Measurements from ENCODE around the gene LMF2.

LMF2 gene

DNA sequence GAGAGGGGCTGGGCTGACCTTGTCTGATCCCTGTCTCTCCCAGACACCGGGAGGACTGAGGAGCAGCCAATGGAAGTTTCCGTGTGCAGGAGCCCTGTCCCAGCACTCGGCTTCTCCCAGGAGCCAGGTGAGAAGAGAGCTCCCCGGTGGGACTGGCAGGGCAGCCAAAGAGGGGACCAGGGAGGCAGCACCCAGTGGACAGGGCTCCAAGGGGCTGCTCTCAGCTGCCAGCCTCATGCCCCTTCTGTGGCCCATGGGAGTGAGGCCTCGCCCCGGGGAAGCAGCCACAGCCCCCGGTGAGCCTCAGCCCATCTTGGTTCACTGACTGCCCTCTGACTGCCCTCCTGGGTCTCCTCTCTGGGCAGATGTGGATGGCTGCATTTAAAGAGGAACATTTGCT is 11.1 kb upstream of the LMF2 start:
- no peak overlapping the region for H3K4me3 ChIP-seq (ENCODE audit: insufficient read depth, low read length, poor library complexity, severe bottlenecking)
- no peaks in the 10 kb centered on the region for H3K9me2 ChIP-seq (replicated peaks; ENCODE audit: insufficient read depth, low read length)
- TF ChIP-seq, protein P1, sequence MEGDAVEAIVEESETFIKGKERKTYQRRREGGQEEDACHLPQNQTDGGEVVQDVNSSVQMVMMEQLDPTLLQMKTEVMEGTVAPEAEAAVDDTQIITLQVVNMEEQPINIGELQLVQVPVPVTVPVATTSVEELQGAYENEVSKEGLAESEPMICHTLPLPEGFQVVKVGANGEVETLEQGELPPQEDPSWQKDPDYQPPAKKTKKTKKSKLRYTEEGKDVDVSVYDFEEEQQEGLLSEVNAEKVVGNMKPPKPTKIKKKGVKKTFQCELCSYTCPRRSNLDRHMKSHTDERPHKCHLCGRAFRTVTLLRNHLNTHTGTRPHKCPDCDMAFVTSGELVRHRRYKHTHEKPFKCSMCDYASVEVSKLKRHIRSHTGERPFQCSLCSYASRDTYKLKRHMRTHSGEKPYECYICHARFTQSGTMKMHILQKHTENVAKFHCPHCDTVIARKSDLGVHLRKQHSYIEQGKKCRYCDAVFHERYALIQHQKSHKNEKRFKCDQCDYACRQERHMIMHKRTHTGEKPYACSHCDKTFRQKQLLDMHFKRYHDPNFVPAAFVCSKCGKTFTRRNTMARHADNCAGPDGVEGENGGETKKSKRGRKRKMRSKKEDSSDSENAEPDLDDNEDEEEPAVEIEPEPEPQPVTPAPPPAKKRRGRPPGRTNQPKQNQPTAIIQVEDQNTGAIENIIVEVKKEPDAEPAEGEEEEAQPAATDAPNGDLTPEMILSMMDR (IDR thresholded peaks at IDR 0.05; ENCODE audit: insufficient read depth, low read length, poor library complexity, severe bottlenecking): no peak
- no peak for TF ChIP-seq EZH2phosphoT487 (conservative IDR thresholded peaks at IDR 0.05; ENCODE audit: low read length)
- H3K79me2 ChIP-seq (ENCODE audit: insufficient read depth, low read length): peaks cover 28% of the 10 kb centered on the region
- no peaks in the 10 kb centered on the region for H3K36me3 ChIP-seq (ENCODE audit: low read length)
- no peaks in the 10 kb centered on the region for H3K9me3 ChIP-seq (ENCODE audit: insufficient read depth, low read length)
- no peak overlapping the region for H3K9ac ChIP-seq (ENCODE audit: low read length)
- H3F3A ChIP-seq (ENCODE audit: insufficient read depth): no peaks in the 10 kb centered on the region
- no peaks in the 10 kb centered on the region for H3K27me3 ChIP-seq (ENCODE audit: low read length)
- H4K20me1 ChIP-seq (ENCODE audit: low read depth, low read length): no peaks in the 10 kb centered on the region
- no peak overlapping the region for H3K27ac ChIP-seq (ENCODE audit: low read depth, low read length)
- H3K4me2 ChIP-seq (ENCODE audit: low read depth, low read length, poor library complexity, severe bottlenecking): no peak overlapping the region
- H2AFZ ChIP-seq (ENCODE audit: low read depth, low read length, severe bottlenecking): no peak overlapping the region

DNA sequence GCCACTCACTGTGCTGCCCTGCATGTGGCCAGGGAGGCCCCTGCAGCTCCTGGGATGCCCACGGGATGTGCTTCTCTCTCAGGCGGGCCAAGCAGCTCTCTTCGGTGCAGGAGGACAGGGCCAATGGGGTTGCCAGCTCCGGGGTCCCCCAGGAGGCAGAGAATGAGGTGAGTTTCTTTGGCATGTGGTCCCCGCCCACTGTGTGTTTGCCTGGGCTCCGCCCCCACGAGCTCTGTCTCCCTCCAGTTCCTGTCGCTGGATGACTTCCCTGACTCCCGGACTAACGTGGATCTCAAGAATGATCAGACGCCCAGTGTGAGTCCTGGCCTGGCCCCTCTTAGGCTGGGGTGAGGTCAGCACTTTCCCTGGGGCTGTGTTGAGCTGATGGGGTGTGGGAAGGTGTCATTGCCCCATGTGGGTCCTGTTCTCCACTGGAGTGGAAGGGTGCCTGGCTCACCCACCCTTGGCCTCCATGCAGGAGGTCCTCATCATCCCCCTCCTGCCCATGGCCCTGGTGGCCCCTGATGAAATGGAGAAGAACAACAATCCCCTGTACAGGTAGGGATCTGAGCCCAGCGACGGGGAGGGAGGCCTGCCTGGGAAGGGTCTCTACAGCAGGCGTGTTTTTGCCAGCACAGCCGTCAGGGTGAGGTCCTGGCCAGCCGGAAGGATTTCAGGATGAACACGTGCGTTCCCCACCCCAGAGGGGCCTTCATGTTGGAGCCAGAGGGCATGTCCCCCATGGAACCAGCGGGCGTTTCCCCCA is 10.2 kb upstream of the LMF2 start:
- Histone ChIP-seq H4K20me1 (ENCODE audit: low read depth, low read length) (no peaks in the 10 kb centered on the region), H3K27me3 (ENCODE audit: low read length) (no peaks in the 10 kb centered on the region), H3K9me2 (replicated peaks; ENCODE audit: insufficient read depth, low read length) (no peaks in the 10 kb centered on the region), H2AFZ (ENCODE audit: low read depth, low read length, severe bottlenecking) (no peak overlapping the region), H3K36me3 (ENCODE audit: low read length) (peaks cover 3% of the 10 kb centered on the region; the same call in 1 of the 2 replicates), H3K27ac (ENCODE audit: low read depth, low read length) (no peak overlapping the region), H3K9me3 (ENCODE audit: insufficient read depth, low read length) (no peaks in the 10 kb centered on the region), H3F3A (ENCODE audit: insufficient read depth) (no peaks in the 10 kb centered on the region), H3K9ac (ENCODE audit: low read length) (no peak overlapping the region), H3K4me3 (ENCODE audit: insufficient read depth, low read length, poor library complexity, severe bottlenecking) (no peak overlapping the region), H3K4me2 (ENCODE audit: low read depth, low read length, poor library complexity, severe bottlenecking) (no peak overlapping the region), H3K79me2 (ENCODE audit: insufficient read depth, low read length) (peaks cover 38% of the 10 kb centered on the region)
- no peak for TF ChIP-seq EZH2phosphoT487 (conservative IDR thresholded peaks at IDR 0.05; ENCODE audit: low read length)
- TF ChIP-seq, protein P1 (IDR thresholded peaks at IDR 0.05; ENCODE audit: insufficient read depth, low read length, poor library complexity, severe bottlenecking): no peak

- TF ChIP-seq, protein P1 (IDR thresholded peaks at IDR 0.05; ENCODE audit: insufficient read depth, low read length, poor library complexity, severe bottlenecking): no peak
- no peak for TF ChIP-seq EZH2phosphoT487 (conservative IDR thresholded peaks at IDR 0.05; ENCODE audit: low read length)
- H3K4me3 ChIP-seq (ENCODE audit: insufficient read depth, low read length, poor library complexity, severe bottlenecking): no peak overlapping the region
- H3K36me3 ChIP-seq (ENCODE audit: low read length): peaks cover 8% of the 10 kb centered on the region; the same call in 1 of the 2 replicates
- no peaks in the 10 kb centered on the region for H4K20me1 ChIP-seq (ENCODE audit: low read depth, low read length)
- no peaks in the 10 kb centered on the region for H3K9me3 ChIP-seq (ENCODE audit: insufficient read depth, low read length)
- no peak overlapping the region for H3K9ac ChIP-seq (ENCODE audit: low read length)
- no peak overlapping the region for H3K27ac ChIP-seq (ENCODE audit: low read depth, low read length)
- no peaks in the 10 kb centered on the region for H3K27me3 ChIP-seq (ENCODE audit: low read length)
- H2AFZ ChIP-seq (ENCODE audit: low read depth, low read length, severe bottlenecking): no peak overlapping the region
- no peak overlapping the region for H3K4me2 ChIP-seq (ENCODE audit: low read depth, low read length, poor library complexity, severe bottlenecking)
- peaks cover 46% of the 10 kb centered on the region for H3K79me2 ChIP-seq (ENCODE audit: insufficient read depth, low read length)
- H3K9me2 ChIP-seq (replicated peaks; ENCODE audit: insufficient read depth, low read length): no peaks in the 10 kb centered on the region
- no peaks in the 10 kb centered on the region for H3F3A ChIP-seq (ENCODE audit: insufficient read depth)
Measured at GRCh38 chr22:50516891-50517290, 9.4 kb upstream of the LMF2 start.
